22Rv1 (cell line): ENCODE results near the gene DNA2.

ENCODE experiments used
- CTCF ChIP-seq: fragments of 450-650 bp; IDR thresholded peaks from 2 replicates; pipeline ENCODE4 v1.5.1; 2017; ENCODE audit warnings: mild to moderate bottlenecking
- ZFX ChIP-seq: fragments of 450-650 bp; IDR thresholded peaks from 2 replicates; pipeline ENCODE4 v1.6.1; 2017; ENCODE audit warnings: antibody characterized with exemption, borderline replicate concordance

- TF ChIP-seq CTCF: no peak
- TF ChIP-seq ZFX: no peak
Observed at GRCh38 chr10:68462536-68462935, 9.2 kb downstream of the DNA2 start.
